CD4-positive, alpha-beta T cell (primary cell): ENCODE measurements around the gene STAMBPL1. TPM values are rescaled to one million over a fixed set of nuclear protein-coding genes. Genes with fewer than 3 reads are reported as not detected.
"Not testable (repeated sequence)": the region's sequence is repeated elsewhere in the genome, so short reads cannot be mapped to it uniquely, and the experiment has no call there.

ENCODE experiments used
- ATAC-seq: fragments of 200-7000 bp; cut with Tn5 transposase; one replicate; pipeline ENCODE4 v1.10.0; 2022; ENCODE audit warnings: mild to moderate bottlenecking; ENCODE audit not compliant: poor library complexity
- CTCF ChIA-PET: fragments of 350-600 bp; sonication (Branson Sonifier 250); formaldehyde crosslinking; loops from one replicate; lab custom pipeline; 2021; ENCODE audit warnings: antibody characterized with exemption, inconsistent platforms; lab: Charles Lee
- POLR2A ChIA-PET: fragments of 350-600 bp; sonication (Branson Sonifier 250); formaldehyde crosslinking; loops from one replicate; lab custom pipeline; 2021; ENCODE audit warnings: antibody characterized with exemption, inconsistent platforms; lab: Charles Lee
- DNase-seq, 14 experiments: peaks; one replicate each; pipeline ENCODE4 v3.0.0-alpha.2; 2013 to 2020; ENCODE audit warnings: mixed read lengths in 2 of 14
- H3K27ac ChIP-seq, 2 donors: one replicate each; pipeline versions ENCODE4 v1.5.1 to v1.7.0; 2013; ENCODE audit warnings: low read length in 2 of 2, low read depth in 1 of 2, mild to moderate bottlenecking in 1 of 2
- H3K27me3 ChIP-seq, 2 experiments: 1 replicate in 1 of 2; 2 replicates in 1 of 2; pipeline versions ENCODE4 v1.6.1 to v1.7.0; 2013; ENCODE audit warnings: low read length in 2 of 2, control low read depth in 1 of 2, mild to moderate bottlenecking in 1 of 2, moderate library complexity in 1 of 2; ENCODE audit not compliant: insufficient read depth in 2 of 2, control insufficient read depth in 1 of 2
- H3K36me3 ChIP-seq: one replicate; pipeline ENCODE4 v1.6.1; 2013; ENCODE audit warnings: low read length, control low read depth; ENCODE audit not compliant: insufficient read depth
- H3K4me1 ChIP-seq: one replicate; pipeline ENCODE4 v1.6.1; 2013; ENCODE audit warnings: low read length, control low read depth; ENCODE audit not compliant: insufficient read depth
- H3K4me3 ChIP-seq: one replicate; pipeline ENCODE4 v1.5.1; 2013; ENCODE audit warnings: mild to moderate bottlenecking, low read length, moderate library complexity
- H3K9me3 ChIP-seq, 2 experiments: 1 replicate in 1 of 2; 2 replicates in 1 of 2; pipeline versions ENCODE4 v1.6.1 to v1.7.0; 2013; ENCODE audit warnings: low read length in 2 of 2, mild to moderate bottlenecking in 2 of 2, control low read depth in 1 of 2, moderate library complexity in 1 of 2; ENCODE audit not compliant: control insufficient read depth in 1 of 2, insufficient read depth in 1 of 2
- H3K27ac Mint-ChIP-seq: one replicate; pipeline ENCODE4 v1.8.0; 2020; ENCODE audit warnings: mixed read lengths
- H3K27me3 Mint-ChIP-seq: one replicate; pipeline ENCODE4 v1.8.0; 2021; ENCODE audit warnings: mixed read lengths
- H3K36me3 Mint-ChIP-seq: one replicate; pipeline ENCODE4 v1.8.0; 2021; ENCODE audit warnings: low read depth, mixed read lengths
- H3K4me1 Mint-ChIP-seq: one replicate; pipeline ENCODE4 v1.8.0; 2021; ENCODE audit warnings: low read depth, mixed read lengths
- H3K4me3 Mint-ChIP-seq: one replicate; pipeline ENCODE4 v1.8.0; 2020; ENCODE audit warnings: mild to moderate bottlenecking, mixed read lengths
- H3K9me3 Mint-ChIP-seq: one replicate; pipeline ENCODE4 v1.8.0; 2020; ENCODE audit warnings: mixed read lengths
- CTCF ChIP-seq: fragments of 200-600 bp; IDR thresholded peaks from one replicate; pipeline ENCODE4 v1.8.0; 2022; ENCODE audit warnings: antibody characterized with exemption, mild to moderate bottlenecking
- intact Hi-C, 2 experiments: fragments of 100-400 bp; cut with DNase I in 1 of 2; cut with micrococcal nuclease in 1 of 2; formaldehyde crosslinking; loops; one replicate each; pipeline versions ENCODE4 v1.15.1 to v1.9.0; 2023 to 2025; cut with DNase I, micrococcal nuclease
- total RNA-seq, 174 experiments: library from RNA in 2 of 174; stranded (reverse) in 2 of 174; gene quantifications; one replicate each; pipeline ENCODE4 v1.2.3 and lab custom pipeline; 2021 to 2026

Gene STAMBPL1
- total RNA-seq, 2 experiments from 2014 or later = 23.7 to 26.7 TPM

DNA sequence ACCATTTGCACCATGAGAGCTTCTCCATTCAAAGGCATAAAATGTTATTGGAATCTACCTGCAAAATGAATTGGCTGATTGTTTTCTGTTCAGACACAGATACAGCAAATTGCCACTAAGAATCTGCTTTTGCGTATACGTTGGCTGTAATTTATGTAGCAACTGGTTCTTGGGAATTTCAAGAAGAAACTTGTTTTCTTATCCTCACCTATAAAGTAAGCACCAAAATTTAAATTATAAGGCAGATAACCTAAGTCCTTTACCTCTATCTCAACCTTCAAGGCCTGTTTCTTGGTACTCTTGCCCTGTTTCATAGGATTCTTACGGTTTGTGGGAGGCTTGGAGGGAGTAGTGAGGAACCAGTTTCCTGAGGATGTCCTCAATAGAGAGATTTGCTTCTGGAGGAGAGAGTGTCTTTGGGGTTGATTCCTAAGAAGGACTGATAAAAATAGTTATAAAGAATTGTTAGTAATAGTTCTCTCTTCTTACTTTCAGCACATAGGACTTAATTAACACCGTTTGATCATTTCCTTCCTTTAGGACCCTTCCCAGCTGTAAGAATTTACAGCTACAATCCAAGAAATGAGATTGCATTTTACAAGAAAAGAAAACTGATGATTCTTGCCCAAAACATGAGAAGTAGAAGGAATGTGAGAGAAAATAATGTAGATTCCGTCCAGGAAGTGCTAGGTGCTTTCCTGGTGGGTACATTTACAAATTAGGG, 2.0 kb downstream of the STAMBPL1 start:
- intact Hi-C loops = loop anchor here in 1 of 2 experiments (1.0 kb wide), 1 partner anchor 47 kb away; no protein-coding TSS in a partner anchor
- POLR2A ChIA-PET = interaction anchor here (0.6 to 1.3 kb wide), 9 partner anchors 13 to 422 kb away, joined by 3 to 4 read pairs (median 4); partner anchors contain the start of genes FAS and LIPA
- CTCF ChIA-PET = interaction anchor here (1.1 kb wide), 1 partner anchor 46 kb away, joined by 3 read pairs; no protein-coding TSS in a partner anchor
- H3K27ac ChIP-seq = no peak overlapping the region
- ATAC-seq = no peak
- no peak for TF ChIP-seq CTCF
- H3K4me3 ChIP-seq = peak overlapping the region; percentile 84
- H3K36me3 ChIP-seq = no peaks in the 10 kb centered on the region
- peaks cover 88% of the 10 kb centered on the region for H3K4me1 Mint-ChIP-seq
- H3K4me3 Mint-ChIP-seq = peak overlapping the region; percentile 99
- no peaks in the 10 kb centered on the region for H3K27me3 Mint-ChIP-seq
- H3K36me3 Mint-ChIP-seq = peaks cover 34% of the 10 kb centered on the region
- no peaks in the 10 kb centered on the region for H3K9me3 Mint-ChIP-seq
- DNase-seq = no peak
- H3K9me3 ChIP-seq = no peaks in the 10 kb centered on the region
- no peaks in the 10 kb centered on the region for H3K27me3 ChIP-seq
- peak overlapping the region; percentile 91 for H3K27ac Mint-ChIP-seq
- H3K4me1 ChIP-seq = peaks cover 31% of the 10 kb centered on the region

- intact Hi-C loops, H3K27me3 ChIP-seq: not testable (repeated sequence)
These were observed 2.8 kb downstream of the STAMBPL1 start for GRCh38 chr10:88882646-88883447.

GRCh38 chr10:88883448-88883809, 3.4 kb downstream of the STAMBPL1 start:
- intact Hi-C loops = no loop called here
- H3K27ac ChIP-seq = no peak overlapping the region
- no peak for ATAC-seq
- no peak for TF ChIP-seq CTCF
- Mint-ChIP-seq H3K4me1 (peaks cover 87% of the 10 kb centered on the region), H3K36me3 (peaks cover 34% of the 10 kb centered on the region), H3K27me3 (no peaks in the 10 kb centered on the region), H3K27ac (peak overlapping the region; percentile 91), H3K4me3 (peak overlapping the region; percentile 75), H3K9me3 (no peaks in the 10 kb centered on the region)
- no peak overlapping the region for H3K4me3 ChIP-seq
- no peaks in the 10 kb centered on the region for H3K9me3 ChIP-seq
- ChIA-PET POLR2A (interaction anchor here (1.3 kb wide), 1 partner anchor 12 kb away, joined by 3 read pairs; no protein-coding TSS in a partner anchor), CTCF (interaction anchor here (1.5 kb wide), 1 partner anchor 48 kb away, joined by 5 read pairs; no protein-coding TSS in a partner anchor)
- peaks cover 39% of the 10 kb centered on the region for H3K4me1 ChIP-seq
- no peaks in the 10 kb centered on the region for H3K27me3 ChIP-seq
- peak in 3 of 14 experiments; percentile 35 to 46 (median 37) for DNase-seq
- H3K36me3 ChIP-seq = peaks cover 5% of the 10 kb centered on the region

More at GRCh38 chr10:88882646-88883447, 2.8 kb downstream of the STAMBPL1 start:
- Mint-ChIP-seq H3K4me1 (peaks cover 87% of the 10 kb centered on the region), H3K27ac (peak overlapping the region; percentile 91), H3K36me3 (peaks cover 34% of the 10 kb centered on the region), H3K4me3 (peak overlapping the region; percentile 99)
- not testable (repeated sequence) for H3K27ac ChIP-seq, H3K9me3 Mint-ChIP-seq, ATAC-seq, H3K36me3 ChIP-seq, H3K9me3 ChIP-seq, DNase-seq, H3K27me3 Mint-ChIP-seq
- ChIA-PET POLR2A (interaction anchor here (1.3 kb wide), 1 partner anchor 13 kb away, joined by 3 read pairs; no protein-coding TSS in a partner anchor), CTCF (interaction anchor here (1.5 kb wide), 1 partner anchor 47 kb away, joined by 5 read pairs; no protein-coding TSS in a partner anchor)
- H3K4me1 ChIP-seq = peaks cover 36% of the 10 kb centered on the region
- H3K4me3 ChIP-seq = peak overlapping the region; percentile 84
